NT2/D1 (cell line): Measurements from ENCODE around the gene PIK3CD.
"Not testable (repeated sequence)": the region's sequence is repeated elsewhere in the genome, so short reads cannot be mapped to it uniquely, and the experiment has no call there.

Source experiments
- DNase-seq: peaks from one replicate; pipeline ENCODE4 v3.0.0-alpha.2; 2011; ENCODE audit warnings: low read depth, low spot score
- H3K27me3 ChIP-seq: 2 replicates; pipeline ENCODE4 v1.6.0; 2011; ENCODE audit warnings: mild to moderate bottlenecking; ENCODE audit not compliant: insufficient read length, insufficient read depth
- H3K36me3 ChIP-seq: 2 replicates; pipeline ENCODE4 v1.6.1; 2011; ENCODE audit warnings: mild to moderate bottlenecking, low read length, mixed read lengths; ENCODE audit not compliant: insufficient read depth, insufficient read length
- H3K4me1 ChIP-seq: 2 replicates; pipeline ENCODE4 v1.5.1; 2011; ENCODE audit not compliant: insufficient read depth, insufficient read length
- H3K4me3 ChIP-seq: 2 replicates; pipeline ENCODE4 v1.5.1; 2011; ENCODE audit warnings: low read depth; ENCODE audit not compliant: insufficient read length
- H3K9ac ChIP-seq: 2 replicates; pipeline ENCODE4 v1.6.0; 2011; ENCODE audit warnings: low read depth; ENCODE audit not compliant: insufficient read length
- H3K9me3 ChIP-seq: 2 replicates; pipeline ENCODE4 v1.5.1; 2011; ENCODE audit warnings: mild to moderate bottlenecking, low read length; ENCODE audit not compliant: insufficient read depth
- SUZ12 ChIP-seq: IDR thresholded peaks from 2 replicates; pipeline ENCODE4 v1.6.1; 2011; ENCODE audit not compliant: insufficient read length, insufficient read depth; ENCODE audit errors: extremely low read depth
- YY1 ChIP-seq: IDR thresholded peaks from 2 replicates; pipeline ENCODE4 v1.6.1; 2011; ENCODE audit not compliant: insufficient read length, insufficient read depth
- ZNF274 ChIP-seq: IDR thresholded peaks from 2 replicates; pipeline ENCODE4 v1.6.1; 2011; ENCODE audit warnings: mild to moderate bottlenecking, low read depth, low read length

The PIK3CD gene

GRCh38 chr1:9746211-9746610 lies 94.7 kb downstream of the PIK3CD start:
- Histone ChIP-seq H3K4me1 (no peaks in the 10 kb centered on the region), H3K9me3 (no peaks in the 10 kb centered on the region), H3K27me3 (no peaks in the 10 kb centered on the region), H3K36me3 (peaks cover 61% of the 10 kb centered on the region), H3K4me3 (no peak overlapping the region), H3K9ac (no peak overlapping the region)
- TF ChIP-seq YY1: no peak
- no peak for TF ChIP-seq ZNF274
- no peak for TF ChIP-seq SUZ12
- no peak for DNase-seq

GRCh38 chr1:9746651-9747050 lies 95.1 kb downstream of the PIK3CD start:
- no peak for DNase-seq
- H3K36me3 ChIP-seq: peaks cover 62% of the 10 kb centered on the region
- H3K9ac ChIP-seq: no peak overlapping the region
- H3K9me3 ChIP-seq: no peaks in the 10 kb centered on the region
- H3K27me3 ChIP-seq: no peaks in the 10 kb centered on the region
- H3K4me1 ChIP-seq: no peaks in the 10 kb centered on the region
- TF ChIP-seq ZNF274 (no peak), SUZ12 (no peak), YY1 (no peak)
- no peak overlapping the region for H3K4me3 ChIP-seq

- H3K27me3 ChIP-seq, DNase-seq, H3K9me3 ChIP-seq, H3K4me1 ChIP-seq, H3K4me3 ChIP-seq, H3K9ac ChIP-seq: not testable (repeated sequence)
- peaks cover 61% of the 10 kb centered on the region for H3K36me3 ChIP-seq
Observed at GRCh38 chr1:9748391-9748790, 96.9 kb downstream of the PIK3CD start.

- no peaks in the 10 kb centered on the region for H3K27me3 ChIP-seq
Observed at GRCh38 chr1:9749361-9749760, 97.8 kb downstream of the PIK3CD start.

GRCh38 chr1:9751971-9752370 lies 100.4 kb downstream of the PIK3CD start:
- no peaks in the 10 kb centered on the region for H3K4me1 ChIP-seq
- no peaks in the 10 kb centered on the region for H3K9me3 ChIP-seq
- TF ChIP-seq SUZ12 (no peak), YY1 (no peak), ZNF274 (no peak)
- no peaks in the 10 kb centered on the region for H3K27me3 ChIP-seq
- H3K9ac ChIP-seq: no peak overlapping the region
- DNase-seq: no peak
- H3K4me3 ChIP-seq: no peak overlapping the region
- peaks cover 45% of the 10 kb centered on the region for H3K36me3 ChIP-seq

More at GRCh38 chr1:9749361-9749760, 97.8 kb downstream of the PIK3CD start:
- no peak for DNase-seq
- Histone ChIP-seq H3K9me3 (no peaks in the 10 kb centered on the region), H3K9ac (no peak overlapping the region), H3K4me3 (no peak overlapping the region), H3K36me3 (peaks cover 52% of the 10 kb centered on the region), H3K4me1 (no peaks in the 10 kb centered on the region)
- TF ChIP-seq ZNF274 (no peak), YY1 (no peak), SUZ12 (no peak)

- TF ChIP-seq SUZ12: no peak
- TF ChIP-seq YY1: no peak
- no peak for TF ChIP-seq ZNF274
- Histone ChIP-seq H3K27me3 (no peaks in the 10 kb centered on the region), H3K4me1 (no peaks in the 10 kb centered on the region), H3K4me3 (no peak overlapping the region), H3K36me3 (peaks cover 40% of the 10 kb centered on the region), H3K9me3 (no peaks in the 10 kb centered on the region), H3K9ac (no peak overlapping the region)
- no peak for DNase-seq
Observed at GRCh38 chr1:9753121-9753531, 101.6 kb downstream of the PIK3CD start.

- H3K36me3 ChIP-seq: peaks cover 26% of the 10 kb centered on the region
- H3K4me3 ChIP-seq: no peak overlapping the region
- no peaks in the 10 kb centered on the region for H3K9me3 ChIP-seq
- H3K9ac ChIP-seq: no peak overlapping the region
- no peaks in the 10 kb centered on the region for H3K27me3 ChIP-seq
- TF ChIP-seq ZNF274 (no peak), YY1 (no peak), SUZ12 (no peak)
- no peak for DNase-seq
- H3K4me1 ChIP-seq: peaks cover 3% of the 10 kb centered on the region
Observed at GRCh38 chr1:9755441-9755995, 104.0 kb downstream of the PIK3CD start.

- no peak for DNase-seq
- TF ChIP-seq SUZ12 (no peak), ZNF274 (no peak), YY1 (no peak)
- Histone ChIP-seq H3K9me3 (no peaks in the 10 kb centered on the region), H3K27me3 (no peaks in the 10 kb centered on the region), H3K4me3 (no peak overlapping the region), H3K36me3 (peaks cover 10% of the 10 kb centered on the region), H3K4me1 (peaks cover 8% of the 10 kb centered on the region), H3K9ac (no peak overlapping the region)
Observed at GRCh38 chr1:9758559-9759121, 107.1 kb downstream of the PIK3CD start.
